Esophagus (tissue), 2 donors: ENCODE measurements around the gene TAF4. TPM values are rescaled to one million over a fixed set of nuclear protein-coding genes. Genes with fewer than 3 reads are reported as not detected.
A peak's percentile ranks its signal among the peaks of the same experiment; 100 is the strongest.

Experiments
- H3K27ac ChIP-seq, 2 donors: one replicate each; pipeline ENCODE4 v1.5.1; 2013; ENCODE audit warnings: low read depth in 2 of 2, mild to moderate bottlenecking in 2 of 2, inconsistent platforms in 1 of 2, low read length in 1 of 2, moderate library complexity in 1 of 2
- H3K27me3 ChIP-seq, 2 donors: one replicate each; pipeline ENCODE4 v1.6.1; 2013; ENCODE audit warnings: low read length in 2 of 2, control low read depth in 1 of 2, mild to moderate bottlenecking in 1 of 2; ENCODE audit not compliant: insufficient read depth in 2 of 2, control insufficient read depth in 1 of 2
- H3K36me3 ChIP-seq, 2 donors: one replicate each; pipeline ENCODE4 v1.6.1; 2013; ENCODE audit warnings: low read length in 1 of 2; ENCODE audit not compliant: control insufficient read depth in 2 of 2, insufficient read depth in 2 of 2
- H3K4me1 ChIP-seq, 2 donors: one replicate each; pipeline ENCODE4 v1.6.1; 2013; ENCODE audit warnings: low read length in 1 of 2; ENCODE audit not compliant: control insufficient read depth in 2 of 2, insufficient read depth in 2 of 2
- H3K4me3 ChIP-seq, 2 donors: one replicate each; pipeline ENCODE4 v1.5.1; 2013; ENCODE audit warnings: low read length in 2 of 2, mild to moderate bottlenecking in 2 of 2, low read depth in 1 of 2, moderate library complexity in 1 of 2
- H3K9me3 ChIP-seq, 2 donors: one replicate each; pipeline ENCODE4 v1.6.1; 2013; ENCODE audit warnings: mild to moderate bottlenecking in 2 of 2, low read depth in 1 of 2, low read length in 1 of 2, moderate library complexity in 1 of 2; ENCODE audit not compliant: control insufficient read depth in 2 of 2, insufficient read depth in 1 of 2
- WGBS, 2 donors: extraction: QIAGEN DNeasy Blood & Tissue Kit; methylation state at CpG; one replicate each; pipeline ENCODE4 v1.1.7; 2013; 5-methylcytosine and 5-hydroxymethylcytosine counted together
- polyA plus RNA-seq, 2 donors: library from polyadenylated mRNA; stranded (reverse); fragments of 200-250 nt; gene quantifications; one replicate each; pipeline ENCODE4 v1.2.3, GENCODE V29; 2013
- donor health status: healthy with polysubstance abuse.
- donor health status: Bipolar disorder and iron deficiency.

Gene TAF4
- polyA plus RNA-seq, 2 donors, result 4.2 to 5.8 TPM

- peak overlapping the region; percentile 86 to 89 for H3K4me3 ChIP-seq
- no peaks in the 10 kb centered on the region for H3K9me3 ChIP-seq
- 0 to 1% methylated on average over 32 to 165 of the region's 165 CpGs for WGBS, 2 donors
- H3K36me3 ChIP-seq, result no peaks in the 10 kb centered on the region
- H3K27me3 ChIP-seq, result no peaks in the 10 kb centered on the region
- H3K4me1 ChIP-seq, result peaks cover 13 to 27% of the 10 kb centered on the region in 2 donors
- peak overlapping the region; percentile 54 to 84 for H3K27ac ChIP-seq
Measured at GRCh38 chr20:62064770-62065673, 659 bp downstream of the TAF4 start.

- H3K4me1 ChIP-seq, result peaks cover 13 to 25% of the 10 kb centered on the region in 2 donors
- peak overlapping the region; percentile 57 to 89 for H3K4me3 ChIP-seq
- H3K9me3 ChIP-seq, result no peaks in the 10 kb centered on the region
- no peak overlapping the region for H3K27ac ChIP-seq
- 22 to 29% methylated on average over 46 to 60 of the region's 60 CpGs for WGBS, 2 donors
- H3K36me3 ChIP-seq, result no peaks in the 10 kb centered on the region
- H3K27me3 ChIP-seq, result no peaks in the 10 kb centered on the region
Measured at GRCh38 chr20:62063981-62064769, 1.5 kb downstream of the TAF4 start.

GRCh38 chr20:62063315-62063980, 2.2 kb downstream of the TAF4 start:
- H3K4me3 ChIP-seq, result peak overlapping the region in 1 of 2 donors; percentile 57
- no peaks in the 10 kb centered on the region for H3K36me3 ChIP-seq
- H3K4me1 ChIP-seq, result peaks cover 13 to 25% of the 10 kb centered on the region in 2 donors
- no peak overlapping the region for H3K27ac ChIP-seq
- 79% methylated on average over 39 of the region's 39 CpGs for WGBS, 2 donors
- H3K27me3 ChIP-seq, result no peaks in the 10 kb centered on the region
- no peaks in the 10 kb centered on the region for H3K9me3 ChIP-seq

GRCh38 chr20:62062661-62063314, 2.9 kb downstream of the TAF4 start:
- no peak overlapping the region for H3K4me3 ChIP-seq
- H3K9me3 ChIP-seq, result no peaks in the 10 kb centered on the region
- H3K27ac ChIP-seq, result no peak overlapping the region
- H3K27me3 ChIP-seq, result no peaks in the 10 kb centered on the region
- peaks cover 13 to 25% of the 10 kb centered on the region in 2 donors for H3K4me1 ChIP-seq
- no peaks in the 10 kb centered on the region for H3K36me3 ChIP-seq
- WGBS, 2 donors, result 67 to 70% methylated on average over 12 of the region's 12 CpGs

- H3K36me3 ChIP-seq, result no peaks in the 10 kb centered on the region
- H3K4me1 ChIP-seq, result peaks cover 13 to 22% of the 10 kb centered on the region in 2 donors
- no peaks in the 10 kb centered on the region for H3K27me3 ChIP-seq
- H3K4me3 ChIP-seq, result no peak overlapping the region
- no peak overlapping the region for H3K27ac ChIP-seq
- WGBS, 2 donors, result 79 to 86% methylated on average over 8 of the region's 8 CpGs
- no peaks in the 10 kb centered on the region for H3K9me3 ChIP-seq
Measured at GRCh38 chr20:62061851-62062423, 3.7 kb downstream of the TAF4 start.

- WGBS, 2 donors, result 93 to 94% methylated on average over 12 of the region's 12 CpGs
- H3K4me3 ChIP-seq, result no peak overlapping the region
- H3K27me3 ChIP-seq, result no peaks in the 10 kb centered on the region
- H3K9me3 ChIP-seq, result no peaks in the 10 kb centered on the region
- peaks cover 0 to 2% of the 10 kb centered on the region in 2 donors for H3K36me3 ChIP-seq
- peaks cover 13 to 22% of the 10 kb centered on the region in 2 donors for H3K4me1 ChIP-seq
- no peak overlapping the region for H3K27ac ChIP-seq
Measured at GRCh38 chr20:62060631-62061541, 4.8 kb downstream of the TAF4 start.

- Histone ChIP-seq H3K27ac (no peak overlapping the region), H3K36me3 (peaks cover 0 to 4% of the 10 kb centered on the region in 2 donors), H3K4me3 (no peak overlapping the region), H3K4me1 (peaks cover 13 to 22% of the 10 kb centered on the region in 2 donors), H3K9me3 (no peaks in the 10 kb centered on the region), H3K27me3 (no peaks in the 10 kb centered on the region)
- WGBS, 2 donors, result 76 to 86% methylated on average over 25 of the region's 25 CpGs
Measured at GRCh38 chr20:62059920-62060630, 5.6 kb downstream of the TAF4 start.

- no peak overlapping the region for H3K4me3 ChIP-seq
- no peak overlapping the region for H3K27ac ChIP-seq
- peaks cover 13 to 21% of the 10 kb centered on the region in 2 donors for H3K4me1 ChIP-seq
- peaks cover 0 to 9% of the 10 kb centered on the region in 2 donors for H3K36me3 ChIP-seq
- WGBS, 2 donors, result 80 to 91% methylated on average over 11 of the region's 11 CpGs
- no peaks in the 10 kb centered on the region for H3K9me3 ChIP-seq
- H3K27me3 ChIP-seq, result no peaks in the 10 kb centered on the region
Measured at GRCh38 chr20:62059401-62059800, 6.3 kb downstream of the TAF4 start.
